Lung (tissue), 12 donors: ENCODE data around the gene DENND1A. TPM values are rescaled to one million over a fixed set of nuclear protein-coding genes. Genes with fewer than 3 reads are reported as not detected.

Experiments
- ATAC-seq: fragments of 200-7000 bp; cut with Tn5 transposase; one replicate; pipeline ENCODE4 v1.9.1; 2020; ENCODE audit warnings: moderate number of reproducible peaks; ENCODE audit not compliant: insufficient read depth, low FRiP score
- DNase-seq, 3 donors: peaks; one replicate each; pipeline ENCODE4 v3.0.0-alpha.2; 2013 to 2017
- H3K27ac ChIP-seq, 2 donors: one replicate each; pipeline ENCODE4 v1.5.1; 2013; ENCODE audit warnings: mild to moderate bottlenecking in 2 of 2, moderate library complexity in 2 of 2, control low read depth in 1 of 2, inconsistent platforms in 1 of 2, low read depth in 1 of 2, low read length in 1 of 2
- H3K27me3 ChIP-seq, 3 donors: one replicate each; pipeline ENCODE4 v1.5.1; 2013; ENCODE audit warnings: low read length in 2 of 3; ENCODE audit not compliant: control insufficient read depth in 3 of 3, insufficient read depth in 3 of 3
- H3K36me3 ChIP-seq, 4 donors: one replicate each; pipeline ENCODE4 v1.5.1; 2013; ENCODE audit warnings: low read length in 4 of 4, mild to moderate bottlenecking in 1 of 4, moderate library complexity in 1 of 4; ENCODE audit not compliant: control insufficient read depth in 4 of 4, insufficient read depth in 4 of 4
- H3K4me1 ChIP-seq, 5 donors: one replicate each; pipeline ENCODE4 v1.5.1; 2013; ENCODE audit warnings: low read length in 5 of 5, mild to moderate bottlenecking in 2 of 5, moderate library complexity in 1 of 5; ENCODE audit not compliant: control insufficient read depth in 5 of 5, insufficient read depth in 5 of 5
- H3K4me3 ChIP-seq: one replicate; pipeline ENCODE4 v1.5.1; 2013; ENCODE audit warnings: mild to moderate bottlenecking, control low read depth, moderate library complexity
- H3K9ac ChIP-seq, 2 donors: one replicate each; pipeline ENCODE4 v1.5.1; 2013; ENCODE audit warnings: low read length in 2 of 2, control low read depth in 1 of 2; ENCODE audit not compliant: insufficient read depth in 1 of 2
- H3K9me3 ChIP-seq, 4 donors: one replicate each; pipeline ENCODE4 v1.5.1; 2013; ENCODE audit warnings: low read length in 3 of 4, mild to moderate bottlenecking in 1 of 4, moderate library complexity in 1 of 4; ENCODE audit not compliant: control insufficient read depth in 4 of 4, insufficient read depth in 3 of 4
- CTCF ChIP-seq: IDR thresholded peaks from 2 replicates; pipeline ENCODE4 v1.5.1; 2012; ENCODE audit warnings: mild to moderate bottlenecking; ENCODE audit errors: control extremely low read depth, extremely low read depth
- WGBS, 2 donors: extraction: QIAGEN DNeasy Blood & Tissue Kit; methylation state at CpG; one replicate each; pipeline ENCODE4 v1.1.7; 2013; 5-methylcytosine and 5-hydroxymethylcytosine counted together
- polyA plus RNA-seq, 2 donors: library from polyadenylated mRNA; stranded (reverse); fragments of 200-250 nt; gene quantifications; one replicate each; pipeline ENCODE4 v1.2.1, GENCODE V29; 2013
- total RNA-seq, 2 donors: library from RNA; depleted of rRNA in 1 of 2; stranded (reverse); fragments of >200 nt in 1 of 2; gene quantifications; one replicate each; pipeline ENCODE4 v1.2.1, GENCODE V29; 2014 to 2021
- donor health status: control.
- donor health status: control.
- donor health status: Bipolar disorder and iron deficiency.
- donor health status: healthy.
- donor health status: DM: yes; HTN: yes; CAD: no.

The DENND1A gene
- total and polyA plus RNA-seq, 4 donors: 5.7 to 29.8 (median 14.5) TPM

GRCh38 chr9:123420592-123421111 lies 509.3 kb downstream of the DENND1A start:
- TF ChIP-seq CTCF: no peak
- Histone ChIP-seq H3K36me3 (peaks cover 0 to 6% (median 2%) of the 10 kb centered on the region in 4 donors), H3K27ac (no peak overlapping the region), H3K9me3 (peaks cover 0 to 1% (median 0%) of the 10 kb centered on the region in 4 donors), H3K9ac (no peak overlapping the region), H3K4me1 (peaks cover 0 to 10% (median 0%) of the 10 kb centered on the region in 5 donors), H3K27me3 (peaks cover 0 to 2% (median 0%) of the 10 kb centered on the region in 3 donors), H3K4me3 (no peak overlapping the region)
- WGBS, 2 donors: 57 to 58% methylated on average over 17 of the region's 17 CpGs
- peak in 1 of 3 donors; percentile 19 for DNase-seq
- ATAC-seq: no peak

- DNase-seq (peak in 1 of 3 donors; percentile 10), ATAC-seq (no peak)
- Histone ChIP-seq H3K9me3 (peaks cover 0 to 1% (median 0%) of the 10 kb centered on the region in 4 donors), H3K4me1 (peaks cover 0 to 13% (median 0%) of the 10 kb centered on the region in 5 donors), H3K4me3 (no peak overlapping the region), H3K9ac (no peak overlapping the region), H3K27ac (no peak overlapping the region), H3K36me3 (peaks cover 0 to 6% (median 2%) of the 10 kb centered on the region in 4 donors), H3K27me3 (peaks cover 0 to 2% (median 0%) of the 10 kb centered on the region in 3 donors)
- 78 to 85% methylated on average over 31 of the region's 31 CpGs for WGBS, 2 donors
- TF ChIP-seq CTCF: no peak
These were observed 510.0 kb downstream of the DENND1A start for GRCh38 chr9:123419721-123420591.

GRCh38 chr9:123419091-123419490 lies 510.8 kb downstream of the DENND1A start:
- ATAC-seq (no peak), DNase-seq (peak in 1 of 3 donors; percentile 2)
- Histone ChIP-seq H3K27me3 (peaks cover 0 to 2% (median 0%) of the 10 kb centered on the region in 3 donors), H3K4me1 (peaks cover 0 to 14% (median 5%) of the 10 kb centered on the region in 5 donors), H3K9ac (no peak overlapping the region), H3K27ac (no peak overlapping the region), H3K36me3 (peaks cover 0 to 6% (median 2%) of the 10 kb centered on the region in 4 donors), H3K9me3 (peaks cover 0 to 1% (median 0%) of the 10 kb centered on the region in 4 donors), H3K4me3 (no peak overlapping the region)
- WGBS, 2 donors: 84 to 99% methylated on average over 4 of the region's 4 CpGs
- no peak for TF ChIP-seq CTCF
